ENCODE results near the gene RPH3AL. TPM values are rescaled to one million over a fixed set of nuclear protein-coding genes. Genes with fewer than 3 reads are reported as not detected.
A peak's percentile ranks its signal among the peaks of the same experiment; 100 is the strongest.

The RPH3AL gene
- total RNA-seq, 1 donor from 2014 or later: 44.2 TPM

- TF ChIP-seq CTCF (IDR thresholded peaks at IDR 0.05): no peak
- H3K27me3 ChIP-seq: no peaks in the 10 kb centered on the region
- peak overlapping the region in 1 of 2 donors; percentile 25 for H3K27ac ChIP-seq
- no peaks in the 10 kb centered on the region for H3K36me3 ChIP-seq
- no peak overlapping the region for H3K4me3 ChIP-seq
- intact Hi-C loops (cut with DNase I): no loop called here
- DNase-seq (ENCODE audit: low spot score in 2 of 2): peak in 1 of 2 donors; percentile 34
- H3K4me1 ChIP-seq: no peaks in the 10 kb centered on the region
- no peaks in the 10 kb centered on the region for H3K9me3 ChIP-seq
Measured at GRCh38 chr17:259341-259976, 93.1 kb downstream of the RPH3AL start.

- DNase-seq (ENCODE audit: low spot score in 2 of 2): peak in 1 of 2 donors; percentile 24
- H3K36me3 ChIP-seq: no peaks in the 10 kb centered on the region
- H3K27me3 ChIP-seq: no peaks in the 10 kb centered on the region
- H3K27ac ChIP-seq: no peak overlapping the region
- no peak for TF ChIP-seq CTCF (IDR thresholded peaks at IDR 0.05)
- intact Hi-C loops (cut with DNase I): no loop called here
- H3K4me3 ChIP-seq: no peak overlapping the region
- H3K4me1 ChIP-seq: no peaks in the 10 kb centered on the region
- H3K9me3 ChIP-seq: no peaks in the 10 kb centered on the region
Measured at GRCh38 chr17:258906-259305, 93.7 kb downstream of the RPH3AL start.

- no peak for TF ChIP-seq CTCF (IDR thresholded peaks at IDR 0.05)
- no peaks in the 10 kb centered on the region for H3K4me1 ChIP-seq
- H3K4me3 ChIP-seq: no peak overlapping the region
- no peaks in the 10 kb centered on the region for H3K36me3 ChIP-seq
- peak in 1 of 2 donors; percentile 51 for DNase-seq (ENCODE audit: low spot score in 2 of 2)
- intact Hi-C loops (cut with DNase I): no loop called here
- no peaks in the 10 kb centered on the region for H3K9me3 ChIP-seq
- no peaks in the 10 kb centered on the region for H3K27me3 ChIP-seq
- H3K27ac ChIP-seq: no peak overlapping the region
Measured at GRCh38 chr17:258045-258734, 94.4 kb downstream of the RPH3AL start.

- no peaks in the 10 kb centered on the region for H3K4me1 ChIP-seq
- H3K4me3 ChIP-seq: no peak overlapping the region
- H3K27me3 ChIP-seq: no peaks in the 10 kb centered on the region
- intact Hi-C loops (cut with DNase I): no loop called here
- no peaks in the 10 kb centered on the region for H3K9me3 ChIP-seq
- DNase-seq (ENCODE audit: low spot score in 2 of 2): peak in 1 of 2 donors; percentile 57
- no peak for TF ChIP-seq CTCF (IDR thresholded peaks at IDR 0.05)
- H3K27ac ChIP-seq: no peak overlapping the region
- no peaks in the 10 kb centered on the region for H3K36me3 ChIP-seq
Measured at GRCh38 chr17:253091-253846, 99.3 kb downstream of the RPH3AL start.

GRCh38 chr17:252456-252855, 100.2 kb downstream of the RPH3AL start:
- no peak for TF ChIP-seq CTCF (IDR thresholded peaks at IDR 0.05)
- no peak overlapping the region for H3K27ac ChIP-seq
- H3K4me1 ChIP-seq: no peaks in the 10 kb centered on the region
- no peak overlapping the region for H3K4me3 ChIP-seq
- intact Hi-C loops (cut with DNase I): no loop called here
- DNase-seq (ENCODE audit: low spot score in 2 of 2): no peak
- H3K27me3 ChIP-seq: no peaks in the 10 kb centered on the region
- no peaks in the 10 kb centered on the region for H3K36me3 ChIP-seq
- no peaks in the 10 kb centered on the region for H3K9me3 ChIP-seq

Measured in ascending aorta (tissue), 2 donors.